K562 (cell line): Measurements from ENCODE around the gene SLC38A11.

ENCODE experiments used
- CEBPB ChIP-seq: fragments of 450-650 bp; IDR thresholded peaks from 2 replicates; pipeline ENCODE4 v1.6.1; 2016; ENCODE audit warnings: missing genetic modification characterization, missing compliant biosample characterization
- DNMT1 ChIP-seq: fragments of 450-650 bp; IDR thresholded peaks from 2 replicates; pipeline ENCODE4 v1.6.1; 2016; ENCODE audit warnings: antibody characterized with exemption, mild to moderate bottlenecking
- LCOR ChIP-seq: sonication (generic); formaldehyde crosslinking; IDR thresholded peaks from 2 replicates; pipeline ENCODE4 v1.8.0; 2022; ENCODE audit warnings: mild to moderate bottlenecking, missing genetic modification reagents
- SMAD4 ChIP-seq: fragments of 250-450 bp; sonication (Bioruptor Pico); conservative IDR thresholded peaks from 2 replicates; pipeline ENCODE4 v1.8.0; 2021; ENCODE audit warnings: inconsistent platforms, mild to moderate bottlenecking, moderate library complexity
- SMARCB1 ChIP-seq: IDR thresholded peaks from 2 replicates; pipeline ENCODE4 v1.6.1; 2011; ENCODE audit warnings: improper control_type of control experiment, low read depth; ENCODE audit not compliant: insufficient read length
- TEAD4 ChIP-seq, 2 experiments: sonication (generic) in 1 of 2; formaldehyde crosslinking in 1 of 2; IDR thresholded peaks; 2 replicates each; pipeline versions ENCODE4 v1.6.1 to v1.8.0; 2012 to 2022; ENCODE audit warnings: borderline replicate concordance in 1 of 2, inconsistent platforms in 1 of 2, low read length in 1 of 2, mild to moderate bottlenecking in 1 of 2, missing genetic modification reagents in 1 of 2

GRCh38 chr2:164888592-164888991 is 66.7 kb downstream of the SLC38A11 start:
- TF ChIP-seq LCOR (CRISPR knock-in tag) = no peak
- TF ChIP-seq TEAD4 (IDR thresholded peaks at IDR 0.05; ENCODE audit: low read length) = no peak
- TF ChIP-seq TEAD4 (CRISPR knock-in tag; IDR thresholded peaks at IDR 0.05; ENCODE audit: borderline replicate concordance) = no peak
- TF ChIP-seq DNMT1 = no peak
- no peak for TF ChIP-seq CEBPB (tag)
- no peak for TF ChIP-seq SMAD4 (CRISPR knock-in tag)
- no peak for TF ChIP-seq SMARCB1
